ENCODE measurements around the gene C16orf86. TPM values are rescaled to one million over a fixed set of nuclear protein-coding genes. Genes with fewer than 3 reads are reported as not detected.
A peak's percentile ranks its signal among the peaks of the same experiment; 100 is the strongest.

The C16orf86 gene
- total RNA-seq, 1 donor from 2014 or later = 0.82 TPM

- no peaks in the 10 kb centered on the region for H3K27me3 Mint-ChIP-seq (ENCODE audit: low read depth)
- no peaks in the 10 kb centered on the region for H3K9me3 Mint-ChIP-seq (ENCODE audit: low read depth)
- no peak for DNase-seq (ENCODE audit: low spot score)
- TF ChIP-seq CTCF (IDR thresholded peaks at IDR 0.05) = peak; percentile 59
- no peak overlapping the region for H3K27ac Mint-ChIP-seq (ENCODE audit: unreplicated experiment)
- H3K36me3 Mint-ChIP-seq (ENCODE audit: low read depth) = no peaks in the 10 kb centered on the region
- H3K4me1 Mint-ChIP-seq (ENCODE audit: low read depth) = peaks cover 32% of the 10 kb centered on the region
- no peak overlapping the region for H3K4me3 Mint-ChIP-seq (ENCODE audit: unreplicated experiment)
These were observed 3.3 kb upstream of the C16orf86 start for GRCh38 chr16:67663151-67663876.

GRCh38 chr16:67663877-67664222 is 2.8 kb upstream of the C16orf86 start:
- Mint-ChIP-seq H3K4me3 (ENCODE audit: unreplicated experiment) (no peak overlapping the region), H3K36me3 (ENCODE audit: low read depth) (no peaks in the 10 kb centered on the region), H3K9me3 (ENCODE audit: low read depth) (no peaks in the 10 kb centered on the region), H3K27ac (ENCODE audit: unreplicated experiment) (no peak overlapping the region), H3K27me3 (ENCODE audit: low read depth) (no peaks in the 10 kb centered on the region), H3K4me1 (ENCODE audit: low read depth) (peaks cover 30% of the 10 kb centered on the region)
- TF ChIP-seq CTCF (IDR thresholded peaks at IDR 0.05) = peak; percentile 19
- no peak for DNase-seq (ENCODE audit: low spot score)

- H3K27ac Mint-ChIP-seq (ENCODE audit: unreplicated experiment) = no peak overlapping the region
- H3K4me3 Mint-ChIP-seq (ENCODE audit: unreplicated experiment) = no peak overlapping the region
- TF ChIP-seq CTCF (IDR thresholded peaks at IDR 0.05) = no peak
- H3K4me1 Mint-ChIP-seq (ENCODE audit: low read depth) = peaks cover 26% of the 10 kb centered on the region
- H3K36me3 Mint-ChIP-seq (ENCODE audit: low read depth) = no peaks in the 10 kb centered on the region
- DNase-seq (ENCODE audit: low spot score) = no peak
- H3K9me3 Mint-ChIP-seq (ENCODE audit: low read depth) = no peaks in the 10 kb centered on the region
- H3K27me3 Mint-ChIP-seq (ENCODE audit: low read depth) = no peaks in the 10 kb centered on the region
These were observed 2.4 kb upstream of the C16orf86 start for GRCh38 chr16:67664258-67664657.

GRCh38 chr16:67664871-67665270 is 1.7 kb upstream of the C16orf86 start:
- no peak for DNase-seq (ENCODE audit: low spot score)
- Mint-ChIP-seq H3K4me1 (ENCODE audit: low read depth) (peaks cover 21% of the 10 kb centered on the region), H3K9me3 (ENCODE audit: low read depth) (no peaks in the 10 kb centered on the region), H3K4me3 (ENCODE audit: unreplicated experiment) (no peak overlapping the region), H3K36me3 (ENCODE audit: low read depth) (no peaks in the 10 kb centered on the region), H3K27ac (ENCODE audit: unreplicated experiment) (no peak overlapping the region), H3K27me3 (ENCODE audit: low read depth) (no peaks in the 10 kb centered on the region)
- TF ChIP-seq CTCF (IDR thresholded peaks at IDR 0.05) = no peak

- Mint-ChIP-seq H3K9me3 (ENCODE audit: low read depth) (no peaks in the 10 kb centered on the region), H3K27me3 (ENCODE audit: low read depth) (no peaks in the 10 kb centered on the region), H3K36me3 (ENCODE audit: low read depth) (no peaks in the 10 kb centered on the region), H3K4me3 (ENCODE audit: unreplicated experiment) (peak overlapping the region; percentile 62), H3K4me1 (ENCODE audit: low read depth) (peaks cover 21% of the 10 kb centered on the region), H3K27ac (ENCODE audit: unreplicated experiment) (no peak overlapping the region)
- TF ChIP-seq CTCF (IDR thresholded peaks at IDR 0.05) = no peak
- DNase-seq (ENCODE audit: low spot score) = no peak
These were observed 1.0 kb upstream of the C16orf86 start for GRCh38 chr16:67665598-67665997.

All from chondrocyte (in vitro differentiated cells).